T-helper 9 cell (primary cell): ENCODE measurements around the gene RRAD.
"Not testable (repeated sequence)": the region's sequence is repeated elsewhere in the genome, so short reads cannot be mapped to it uniquely, and the experiment has no call there.

ENCODE experiments used
- DNase-seq: peaks from one replicate; pipeline ENCODE4 v3.0.0-alpha.2; 2020

The RRAD gene

DNA sequence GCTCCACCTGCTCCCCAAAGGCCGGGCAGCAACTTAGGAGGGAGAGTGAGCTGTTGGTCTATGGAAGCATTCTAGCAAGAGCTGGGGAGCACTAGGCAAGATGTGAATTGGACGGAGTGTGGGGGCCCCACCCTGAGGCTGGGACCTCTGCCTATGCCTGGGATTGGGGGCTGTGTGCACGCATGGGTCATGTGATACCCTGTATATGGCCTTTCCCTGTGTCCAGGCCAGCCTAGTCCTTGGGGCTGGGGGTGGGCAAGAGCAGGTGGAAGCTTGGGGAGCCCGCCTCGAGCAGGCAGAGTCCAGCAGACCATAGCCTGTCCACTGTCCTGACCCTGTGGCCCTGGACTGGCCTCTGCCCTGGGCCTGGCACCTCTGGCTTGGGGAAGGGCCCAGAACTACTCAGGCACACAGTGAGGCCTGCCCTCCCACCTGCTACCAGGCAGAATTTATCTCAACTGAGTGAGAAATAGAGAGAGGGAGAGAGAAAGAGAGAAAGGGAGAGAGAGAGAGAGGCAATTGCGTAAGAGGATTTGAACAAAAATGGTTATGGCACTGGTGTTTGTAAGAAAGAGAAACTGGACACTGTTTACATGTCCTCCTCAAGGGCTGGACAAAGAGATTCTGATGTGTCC is 25.9 kb downstream of the RRAD start:
- no peak for DNase-seq

DNA sequence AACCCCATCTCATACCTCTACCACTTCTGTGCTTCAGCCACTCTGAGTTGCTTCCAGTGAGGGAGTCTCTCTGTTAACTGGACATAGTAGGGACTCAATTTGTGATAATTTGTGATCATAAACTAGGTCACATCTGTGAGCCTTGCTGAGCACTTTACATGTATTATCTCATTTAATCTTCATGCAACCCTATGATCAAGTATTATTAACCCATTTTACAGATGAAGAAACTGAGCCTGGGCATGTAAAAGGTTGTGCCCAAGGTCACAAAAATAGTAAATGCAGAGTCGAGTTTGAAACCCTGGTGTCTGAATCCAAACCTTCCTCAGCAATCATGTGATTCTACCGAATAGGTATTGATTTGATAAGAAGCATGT is 26.4 kb downstream of the RRAD start:
- no peak for DNase-seq

DNA sequence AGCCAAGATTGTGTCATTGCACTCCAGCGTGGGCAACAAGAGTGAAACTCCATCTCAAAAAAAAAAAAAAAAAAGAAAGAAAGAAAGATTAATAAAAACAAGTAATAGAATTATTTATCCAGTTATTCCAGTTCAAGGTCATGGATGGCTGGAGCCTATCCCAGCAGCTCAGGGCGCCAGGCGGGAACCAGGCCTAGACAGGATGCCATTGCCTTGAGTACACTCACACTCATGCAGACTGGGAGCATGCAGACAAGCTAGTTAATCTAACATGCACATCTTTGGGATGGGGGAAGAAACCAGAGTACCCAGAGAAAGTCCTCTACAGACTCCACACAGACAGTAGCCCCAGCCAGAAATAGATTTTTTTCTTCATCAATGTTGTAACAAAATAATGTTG is 27.1 kb downstream of the RRAD start:
- no peak for DNase-seq

DNA sequence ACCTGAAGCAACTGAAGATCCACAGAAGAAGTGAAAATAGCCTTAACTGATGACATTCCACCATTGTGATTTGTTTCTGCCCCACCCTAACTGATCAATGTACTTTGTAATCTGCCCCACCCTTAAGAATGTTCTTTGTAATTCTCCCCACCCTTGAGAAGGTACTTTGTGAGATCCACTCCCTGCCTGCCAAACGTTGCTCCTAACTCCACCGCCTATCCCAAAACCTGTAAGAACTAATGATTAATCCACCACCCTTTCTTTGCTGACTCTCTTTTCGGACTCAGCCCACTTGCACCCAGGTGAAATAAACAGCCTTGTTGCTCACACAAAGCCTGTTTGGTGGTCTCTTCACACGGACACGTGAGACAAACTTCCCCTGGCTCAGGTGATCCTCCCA is 28.7 kb downstream of the RRAD start:
- DNase-seq: not testable (repeated sequence)

DNA sequence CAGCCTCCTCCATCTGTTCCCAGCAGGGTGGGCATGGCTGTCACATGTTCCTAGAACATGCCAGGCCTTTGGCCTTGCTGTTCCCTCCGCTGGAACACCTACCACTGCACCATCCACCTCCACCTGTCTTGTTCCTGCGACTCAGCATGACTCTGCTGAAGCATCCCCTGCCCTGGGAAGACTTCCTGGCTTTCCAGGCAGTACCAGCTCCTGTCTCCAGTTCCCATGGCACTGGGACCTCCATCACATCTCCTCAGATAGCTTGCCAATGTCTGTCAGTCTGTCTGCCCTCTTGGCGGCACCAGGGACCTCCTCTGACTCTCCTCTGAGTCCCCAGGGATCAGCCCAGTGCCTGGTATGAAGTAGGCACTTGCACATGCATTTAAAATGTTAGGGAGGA is 29.3 kb downstream of the RRAD start:
- DNase-seq: no peak

DNA sequence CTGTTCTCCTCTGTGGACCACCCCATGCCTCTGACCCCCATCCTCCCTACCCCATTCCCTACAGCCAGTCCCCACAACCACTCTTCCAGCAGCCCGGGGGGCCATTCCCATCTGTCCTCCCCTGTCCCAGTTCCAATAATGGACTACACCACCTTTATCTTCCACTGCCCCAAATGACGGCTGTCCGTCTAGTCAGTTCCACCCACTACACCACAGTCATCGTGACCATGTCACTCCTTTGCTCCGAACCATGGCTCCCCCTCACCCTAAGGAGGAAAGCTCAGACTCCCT is 29.7 kb downstream of the RRAD start:
- DNase-seq: no peak

DNA sequence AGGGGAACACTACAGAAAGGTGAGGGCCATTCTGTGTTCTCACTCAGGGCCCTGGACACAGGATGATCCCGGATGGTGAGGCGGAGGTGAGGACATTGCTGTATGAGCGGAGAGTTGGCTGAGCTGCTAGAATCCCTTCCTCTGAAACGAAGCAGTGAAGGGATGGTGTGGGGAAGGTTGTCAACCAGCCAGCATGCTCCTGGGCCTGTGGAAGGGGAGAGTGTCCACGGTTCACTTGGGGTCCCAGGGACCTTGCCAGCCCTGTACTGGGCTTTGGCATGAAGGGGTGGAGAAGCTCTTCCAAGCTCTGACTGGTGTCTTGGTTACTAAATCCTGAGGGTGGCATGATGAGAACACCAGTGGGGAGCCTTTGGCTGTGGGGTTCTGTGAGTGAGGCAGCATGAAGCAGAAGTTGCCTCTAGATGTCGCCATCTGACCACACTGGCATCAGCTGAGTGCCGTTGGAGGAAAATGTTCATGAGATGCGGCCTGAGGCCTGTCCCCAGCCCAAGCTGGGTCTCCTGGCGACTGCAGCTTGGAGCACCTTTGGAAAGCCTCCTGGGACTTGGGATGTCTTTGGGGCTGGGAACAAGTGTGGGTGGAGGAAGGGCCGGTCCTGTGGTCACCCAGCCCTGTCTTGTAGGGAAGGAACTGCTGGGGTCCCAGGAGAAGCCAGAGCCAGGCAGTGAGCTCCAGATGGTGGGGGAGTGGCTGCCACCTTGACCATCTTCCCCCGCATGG is 30.2 kb downstream of the RRAD start:
- peak; percentile 32 for DNase-seq

DNA sequence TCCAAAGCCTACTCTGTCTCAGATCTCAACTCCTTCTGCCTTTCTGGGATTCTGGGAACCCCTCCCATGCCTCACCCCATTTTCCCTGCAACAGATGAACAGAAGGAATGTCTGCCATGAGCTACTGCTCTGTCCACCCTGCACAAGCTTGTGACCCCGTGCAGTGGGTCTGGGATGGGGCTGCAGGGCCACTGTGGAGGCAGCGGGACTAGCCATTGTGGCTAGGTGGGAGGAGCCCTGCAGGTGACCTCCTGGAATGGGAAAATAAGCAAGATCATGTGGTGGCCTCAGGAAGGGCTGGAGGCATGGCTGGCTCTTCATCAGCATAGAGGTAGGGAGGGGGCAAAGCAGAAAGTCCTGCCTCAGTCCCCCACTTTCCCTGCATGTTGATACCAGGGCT is 31.3 kb downstream of the RRAD start:
- no peak for DNase-seq

DNA sequence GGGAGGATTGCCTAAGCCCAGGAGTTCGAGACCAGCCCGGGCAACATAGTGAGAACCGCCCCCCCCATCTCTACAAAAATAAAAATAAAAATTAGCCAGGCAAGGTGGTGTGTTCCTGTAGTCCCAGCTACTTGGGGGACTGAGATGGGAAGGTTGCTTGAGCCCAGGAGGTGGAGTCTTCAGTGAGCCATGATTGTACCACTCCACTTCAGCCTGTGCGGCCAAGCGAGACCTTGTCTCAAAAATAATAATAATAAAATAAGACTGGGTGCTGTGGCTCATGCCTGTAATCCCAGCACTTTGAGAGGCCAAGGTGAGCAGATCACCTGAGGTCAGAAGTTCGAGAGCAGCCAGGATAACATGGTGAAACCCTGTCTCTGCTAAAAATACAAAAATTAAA is 33.5 kb downstream of the RRAD start:
- no peak for DNase-seq

DNA sequence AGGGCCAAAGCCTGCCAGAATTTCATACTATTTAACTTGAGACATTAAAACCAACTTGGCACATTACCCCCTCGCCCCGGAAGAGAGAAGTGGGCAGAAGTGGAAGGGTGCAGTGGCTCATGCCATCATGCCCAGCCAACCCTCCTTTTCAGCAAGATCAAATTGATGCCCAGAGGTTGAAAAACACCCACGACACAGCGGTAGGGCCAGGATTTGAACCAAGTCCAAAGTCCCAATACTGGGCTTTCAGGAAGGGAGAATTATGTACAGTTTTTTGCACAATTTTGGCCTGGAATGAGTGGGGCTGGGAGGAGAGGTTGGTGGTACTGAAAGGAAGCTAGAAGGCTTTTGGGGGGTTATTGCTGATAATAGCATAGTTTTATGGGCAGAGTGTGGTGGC is 34.0 kb downstream of the RRAD start:
- no peak for DNase-seq

DNA sequence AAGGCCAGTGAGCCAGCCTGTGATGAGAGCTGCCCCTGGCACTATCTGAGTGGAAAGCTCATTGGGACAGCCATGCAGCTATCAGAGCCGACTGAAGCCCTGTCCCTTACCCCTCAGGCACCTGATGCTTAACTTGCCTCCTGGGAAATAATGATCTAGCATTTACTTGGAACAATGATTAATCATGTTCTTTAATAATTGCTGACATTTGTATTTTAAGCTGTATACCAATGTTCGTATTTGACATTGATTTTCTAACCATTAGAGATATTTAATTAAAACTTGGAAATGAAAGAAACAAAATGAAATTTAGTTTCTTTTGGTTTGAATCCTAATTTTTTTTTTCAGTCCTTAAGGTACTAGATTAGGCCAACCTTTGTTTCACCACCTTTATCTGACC is 34.5 kb downstream of the RRAD start:
- DNase-seq: no peak

DNA sequence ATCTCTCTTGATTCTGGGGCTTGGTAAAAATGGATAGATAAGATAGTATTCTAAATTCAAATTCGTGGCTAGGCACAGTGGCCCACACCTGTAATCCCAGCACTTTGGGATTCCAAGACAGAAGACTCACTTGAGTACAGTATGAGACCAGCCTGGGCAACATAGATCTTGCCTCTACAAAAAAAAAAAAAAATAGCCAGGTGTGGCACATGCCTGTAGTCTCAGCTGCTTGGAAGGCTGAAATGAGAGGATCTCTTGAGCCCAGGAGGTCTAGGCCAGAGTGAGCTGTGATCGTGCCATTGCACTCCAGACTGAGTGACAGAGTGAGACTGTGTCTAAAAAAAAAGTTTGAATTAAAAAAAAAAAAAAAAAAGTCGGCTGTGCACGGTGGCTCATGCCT is 35.7 kb downstream of the RRAD start:
- DNase-seq: no peak

DNA sequence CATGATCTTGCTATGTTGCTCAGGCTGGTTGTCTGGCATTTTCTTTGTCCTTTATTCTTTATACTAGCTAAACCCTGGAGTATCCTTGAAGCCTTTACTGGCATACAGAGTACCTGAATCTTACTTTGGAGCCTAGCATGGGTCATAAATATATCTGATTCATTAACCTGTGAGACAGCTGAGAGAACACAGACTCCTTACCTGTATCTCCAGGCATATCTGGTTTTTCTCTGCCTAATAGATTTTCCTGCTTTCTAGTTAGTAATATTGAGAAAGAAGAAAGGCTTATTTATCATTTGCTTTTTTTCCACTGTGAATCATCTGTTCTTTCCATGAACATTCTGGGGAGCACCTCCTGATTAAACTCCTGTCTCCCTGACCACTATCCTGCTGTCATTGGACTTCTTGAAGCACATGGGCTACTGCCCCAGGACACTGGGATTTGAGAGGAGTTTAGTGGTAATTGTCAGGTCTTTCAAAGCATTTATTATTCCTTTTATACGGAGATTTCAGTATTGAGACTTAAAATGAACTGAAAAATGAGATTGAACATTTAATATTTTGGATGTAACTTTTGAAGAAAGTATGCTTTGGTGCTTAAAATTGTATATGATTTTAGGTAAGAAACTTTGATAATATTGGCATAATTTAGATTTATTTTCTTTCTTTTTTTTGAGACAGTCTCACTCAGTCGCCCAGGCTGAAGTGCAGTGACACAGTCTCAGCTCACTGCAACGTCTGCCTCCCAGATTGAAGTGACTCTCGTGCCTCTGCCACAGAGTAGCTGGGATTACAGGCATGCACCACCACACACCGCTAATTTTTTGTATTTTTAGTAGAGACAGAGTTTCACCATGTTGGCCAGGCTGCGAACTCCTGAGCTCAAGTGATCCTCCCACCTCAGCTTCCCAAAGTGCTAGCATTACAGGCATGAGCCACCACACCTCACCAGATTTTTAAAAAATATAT is 36.4 kb downstream of the RRAD start:
- no peak for DNase-seq

DNA sequence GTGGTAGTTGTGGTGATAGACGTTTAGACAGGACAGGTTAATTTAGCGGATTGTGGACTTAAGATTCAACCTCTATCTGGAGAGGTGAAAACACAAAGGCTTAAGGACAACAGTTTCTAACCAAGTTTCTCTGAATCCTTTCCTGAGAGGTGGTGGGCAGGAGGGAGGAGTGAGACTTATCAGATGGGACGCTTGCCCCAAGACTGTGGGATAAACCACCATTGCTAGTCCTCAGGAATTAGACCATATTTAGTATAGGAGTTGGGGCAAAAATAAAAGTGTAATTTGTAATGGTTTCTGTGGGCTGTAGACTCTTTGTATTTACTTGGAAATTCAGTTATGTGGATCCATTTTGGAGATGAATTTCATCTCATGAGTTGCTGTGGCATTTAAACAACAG is 38.4 kb downstream of the RRAD start:
- DNase-seq: no peak

DNA sequence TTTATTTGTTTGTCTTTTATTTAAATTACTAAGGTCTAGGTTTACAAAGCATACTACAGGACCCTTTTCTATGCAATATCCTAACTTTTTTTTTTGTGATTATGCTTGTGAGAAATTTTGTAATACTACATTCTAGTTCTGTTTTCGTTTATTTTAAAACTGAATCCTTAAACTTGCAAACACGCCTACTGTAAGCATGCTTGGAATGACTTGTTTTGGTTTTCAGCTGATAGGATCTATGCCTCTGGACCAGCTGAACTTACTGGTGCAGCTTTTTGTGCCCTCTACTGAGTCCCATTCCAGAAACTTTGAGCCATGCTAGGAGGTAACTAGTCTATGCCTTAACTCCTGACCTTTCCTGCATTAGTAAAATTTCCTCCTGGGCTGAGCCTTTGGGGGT is 39.0 kb downstream of the RRAD start:
- DNase-seq: no peak

DNA sequence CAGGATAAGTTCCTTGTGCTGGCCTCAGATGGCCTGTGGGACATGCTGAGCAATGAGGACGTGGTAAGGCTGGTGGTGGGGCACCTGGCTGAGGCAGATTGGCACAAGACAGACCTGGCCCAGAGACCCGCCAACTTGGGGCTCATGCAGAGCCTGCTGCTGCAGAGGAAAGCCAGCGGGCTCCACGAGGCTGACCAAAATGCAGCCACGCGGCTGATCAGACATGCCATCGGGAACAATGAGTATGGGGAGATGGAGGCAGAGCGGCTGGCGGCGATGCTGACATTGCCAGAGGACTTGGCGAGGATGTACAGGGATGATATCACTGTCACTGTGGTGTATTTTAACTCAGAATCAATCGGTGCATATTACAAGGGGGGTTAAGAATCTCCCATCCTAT is 39.8 kb downstream of the RRAD start:
- no peak for DNase-seq

DNA sequence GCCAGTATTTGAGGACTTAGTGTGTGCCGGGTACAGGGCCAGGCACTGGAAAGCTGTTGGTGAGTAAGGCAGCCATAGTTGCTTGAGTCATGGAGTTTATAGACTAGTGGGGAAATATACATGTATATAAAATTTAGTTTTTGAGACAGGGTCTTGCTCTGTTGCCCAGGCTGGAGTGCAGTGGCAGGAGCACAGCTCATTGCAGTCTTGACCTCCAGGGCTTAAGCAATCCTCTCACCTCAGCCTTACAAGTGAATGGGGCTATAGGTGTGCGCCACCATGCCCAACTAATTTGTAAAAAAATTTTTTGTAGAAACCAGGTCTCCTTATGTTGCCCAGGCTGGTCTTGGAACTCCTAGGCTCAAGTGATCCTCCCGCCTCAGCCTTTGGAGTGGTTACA is 42.6 kb downstream of the RRAD start:
- no peak for DNase-seq

DNA sequence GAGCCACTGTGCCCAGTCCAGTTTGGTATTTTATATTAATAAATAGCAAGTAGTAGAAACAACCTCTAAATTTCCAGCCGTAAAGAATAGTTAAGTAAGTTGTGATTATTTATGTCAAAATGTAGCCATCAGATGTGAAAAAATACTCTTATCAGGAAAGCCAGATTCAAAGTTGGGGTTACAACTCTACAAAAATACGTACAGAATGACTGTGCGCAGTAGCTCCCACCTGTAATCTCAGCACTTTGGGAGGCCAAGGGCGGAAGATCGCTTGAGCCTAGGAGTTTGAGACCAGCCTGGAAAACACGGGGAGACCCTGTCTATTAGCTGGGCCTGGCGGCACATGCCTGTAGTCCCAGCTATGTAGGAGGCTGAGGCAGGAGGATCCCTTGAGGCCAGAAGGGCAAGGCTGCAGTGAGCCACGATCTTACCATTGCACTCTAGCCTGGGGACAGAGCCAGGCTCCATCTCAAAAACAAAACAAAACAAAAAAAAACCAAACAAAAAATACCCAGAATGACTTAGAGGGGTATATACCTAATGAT is 43.3 kb downstream of the RRAD start:
- DNase-seq: no peak

DNA sequence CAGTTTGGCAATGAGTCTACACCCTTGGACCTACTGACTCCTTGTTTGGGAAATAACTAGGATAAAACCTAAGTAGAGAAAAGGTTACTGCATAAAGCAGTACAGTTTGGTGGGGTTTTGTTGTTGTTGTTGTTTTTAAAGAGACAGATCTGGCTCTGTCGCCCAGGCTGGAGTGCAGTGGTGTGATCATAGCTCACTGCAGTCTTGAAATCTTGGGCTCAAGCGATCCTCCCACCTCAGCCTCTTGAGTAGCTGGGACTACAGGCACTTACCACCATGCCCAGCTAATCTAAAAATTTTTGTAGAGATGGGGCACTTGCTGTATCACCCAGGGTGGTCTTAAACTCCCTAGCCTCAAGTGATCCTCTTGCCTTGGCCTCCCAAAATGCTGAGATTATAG is 43.8 kb downstream of the RRAD start:
- no peak for DNase-seq

DNA sequence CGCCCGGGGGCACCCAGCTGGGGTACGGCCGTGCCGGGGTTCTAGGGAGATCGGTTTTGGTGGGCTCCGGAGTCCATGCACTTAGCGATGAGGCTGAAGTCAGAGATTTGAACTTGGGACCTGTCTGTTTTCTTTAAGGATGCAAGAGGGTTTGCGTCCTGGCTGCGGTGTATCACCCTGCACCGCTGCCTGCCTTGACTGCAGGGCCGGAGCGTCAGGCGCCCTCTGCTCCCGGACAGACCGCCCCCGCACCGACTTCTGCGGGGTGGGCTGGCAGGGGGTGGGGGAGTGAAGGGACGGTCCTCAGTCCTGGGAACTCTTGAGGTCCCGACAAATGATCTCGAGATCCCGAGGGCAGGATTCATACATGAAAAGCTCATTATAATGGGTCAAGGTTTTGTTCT is 44.3 kb downstream of the RRAD start:
- no peak for DNase-seq

DNA sequence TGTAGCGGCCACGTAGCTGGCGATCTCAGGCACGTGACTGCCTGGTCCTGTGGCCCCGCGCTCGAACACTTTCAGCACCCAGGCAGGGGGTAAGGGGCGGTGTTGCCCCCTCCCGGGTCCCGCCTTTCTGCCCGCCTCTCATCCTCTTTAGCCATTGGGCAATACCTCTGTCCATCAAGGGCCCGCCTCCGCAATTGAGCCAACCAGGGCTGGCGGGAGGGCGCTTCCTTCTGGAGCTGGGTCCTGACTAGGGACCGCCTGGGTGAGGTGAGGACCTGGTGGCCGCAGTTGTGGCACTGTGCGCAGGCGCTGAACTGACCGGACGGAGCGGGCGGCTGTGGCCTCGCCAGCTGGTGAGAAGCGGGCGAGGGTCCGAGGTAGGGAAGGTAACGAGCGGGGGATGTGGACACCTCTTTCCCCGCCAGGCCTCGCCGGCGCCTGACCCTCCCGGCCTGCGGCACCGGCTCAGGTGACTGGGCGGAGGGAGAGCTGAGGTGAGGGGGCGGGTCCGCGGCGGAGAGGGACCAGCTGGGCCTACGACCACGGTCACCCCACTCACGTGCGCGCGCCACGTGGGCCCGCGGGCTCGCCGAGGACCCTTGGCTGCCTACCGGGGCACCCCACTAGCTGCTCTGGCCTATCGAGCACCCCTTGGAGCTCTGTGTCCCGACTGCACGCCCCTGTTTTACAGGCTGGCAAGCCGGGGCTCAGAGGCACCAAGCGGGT is 44.9 kb downstream of the RRAD start, which contains the start of gene PDP2:
TSS of gene PDP2 (plus strand) at position 228 of the 726 bp plus-strand sequence. CDS start 3,770 bp downstream, outside the sequence.
- peak; percentile 78 for DNase-seq

DNA sequence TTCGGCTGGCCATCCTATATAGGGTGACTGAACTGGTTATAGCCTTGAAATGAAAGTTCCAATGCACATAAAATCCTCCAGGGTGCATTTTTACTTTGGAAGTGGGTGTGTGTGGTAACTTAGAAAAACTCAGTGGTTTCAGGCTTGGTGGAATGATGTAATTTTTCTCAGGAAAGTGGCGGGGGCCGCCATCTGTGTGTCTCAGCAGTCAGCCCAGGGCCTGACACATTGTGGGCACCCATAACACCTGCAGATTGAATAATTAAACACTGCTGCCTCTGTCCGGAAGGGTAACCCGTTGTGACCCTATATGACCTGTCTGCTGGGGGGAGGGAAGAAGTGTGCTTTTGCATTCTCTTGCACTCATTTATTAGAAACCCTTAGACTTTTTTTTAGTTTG is 47.3 kb downstream of the RRAD start:
- no peak for DNase-seq
